GM18508 (cell line): ENCODE data around the gene WDR4.
"Not testable (repeated sequence)": the region's sequence is repeated elsewhere in the genome, so short reads cannot be mapped to it uniquely, and the experiment has no call there.

Experiments
- ATAC-seq: cut with Tn5 transposase; IDR thresholded peaks from one replicate; pipeline ENCODE4 v1.9.1; 2021; ENCODE audit warnings: moderate number of reproducible peaks; ENCODE audit not compliant: insufficient read depth, unreplicated experiment

The WDR4 gene

DNA sequence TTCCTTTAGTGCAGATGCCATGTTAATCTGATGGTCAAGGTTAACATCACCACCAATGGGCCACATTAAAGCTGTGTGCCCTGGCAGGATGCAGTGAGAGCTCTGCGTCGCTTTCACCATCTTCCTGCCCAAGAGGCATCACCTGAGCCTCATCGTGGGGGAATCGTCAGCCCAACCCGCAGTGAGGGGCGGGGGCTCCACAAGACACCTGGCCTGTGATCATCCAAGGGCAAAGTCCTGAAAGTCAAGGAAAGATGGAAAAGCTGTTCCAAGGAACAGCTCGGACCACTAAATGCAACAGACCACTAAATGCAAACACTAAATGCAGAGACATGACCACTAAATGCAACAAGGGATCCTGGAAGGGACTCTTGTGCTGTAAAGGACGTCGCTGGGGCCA is 49.9 kb downstream of the WDR4 start:
- ATAC-seq: no peak

GRCh38 chr21:42827588-42827987 is 51.8 kb downstream of the WDR4 start:
- ATAC-seq: no peak

DNA sequence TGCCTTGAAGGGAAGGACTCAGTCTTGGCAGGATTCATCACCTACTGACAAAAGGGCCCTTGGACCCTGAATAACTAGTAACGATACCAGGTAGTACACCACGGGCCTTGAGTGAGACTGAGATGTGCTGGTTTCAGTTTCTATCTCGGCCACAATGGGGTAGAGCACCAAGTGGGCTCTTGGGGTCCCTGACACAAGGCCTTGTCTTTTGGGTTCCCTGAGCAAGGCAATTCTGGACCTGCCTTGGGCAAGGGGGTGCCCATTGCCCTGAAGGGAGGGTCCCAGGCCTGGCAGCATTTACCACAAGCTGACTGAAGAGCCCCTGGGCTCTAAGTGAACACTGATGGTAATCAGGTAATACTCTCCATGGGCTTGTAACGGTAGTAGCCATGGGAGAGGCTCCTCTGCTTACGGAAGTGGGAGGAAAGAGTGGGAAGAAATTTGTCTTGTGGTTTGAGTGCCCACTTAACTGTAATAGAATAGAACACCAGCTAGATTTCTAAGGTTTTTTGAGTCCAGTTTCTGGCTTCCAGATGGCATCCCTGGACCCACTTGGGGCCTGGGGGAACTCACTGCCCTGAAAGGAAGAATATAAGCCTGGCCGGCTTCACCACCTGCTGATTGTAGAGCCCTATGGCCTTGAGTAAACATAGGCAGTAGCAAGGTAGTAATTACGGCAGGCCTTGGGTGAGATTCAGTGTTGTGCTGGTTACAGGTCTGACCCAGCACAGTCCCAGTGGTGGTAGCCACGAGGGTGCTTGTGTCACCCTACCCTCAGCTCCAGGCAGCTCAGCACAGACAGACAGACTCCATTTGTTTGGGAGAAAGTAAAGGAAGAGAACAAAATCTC is 58.5 kb downstream of the WDR4 start:
- ATAC-seq: no peak

GRCh38 chr21:42819861-42820615 is 59.3 kb downstream of the WDR4 start:
- no peak for ATAC-seq

DNA sequence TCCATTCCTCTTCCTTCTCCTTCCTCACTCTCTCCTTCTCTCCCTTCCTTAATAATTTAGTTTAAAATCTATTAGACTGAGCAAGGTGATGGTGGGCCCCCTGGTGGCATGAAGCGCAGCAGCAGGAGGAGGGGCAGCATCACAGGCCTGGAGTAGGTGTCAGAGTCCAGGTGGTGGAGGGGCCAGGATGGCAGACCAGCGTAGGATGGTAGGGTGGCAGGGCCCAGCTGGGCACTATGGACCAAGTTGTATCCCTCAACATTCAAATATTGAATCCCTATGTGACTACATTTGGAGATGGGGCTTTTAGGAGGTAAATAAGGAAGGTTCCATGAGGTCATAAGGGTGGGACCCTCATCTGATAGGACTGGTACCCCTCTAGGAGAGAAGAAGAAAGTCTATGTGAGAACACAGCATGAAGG is 61.0 kb downstream of the WDR4 start:
- ATAC-seq: no peak

- ATAC-seq: no peak
Measured at GRCh38 chr21:42815217-42815616, 64.1 kb downstream of the WDR4 start.

DNA sequence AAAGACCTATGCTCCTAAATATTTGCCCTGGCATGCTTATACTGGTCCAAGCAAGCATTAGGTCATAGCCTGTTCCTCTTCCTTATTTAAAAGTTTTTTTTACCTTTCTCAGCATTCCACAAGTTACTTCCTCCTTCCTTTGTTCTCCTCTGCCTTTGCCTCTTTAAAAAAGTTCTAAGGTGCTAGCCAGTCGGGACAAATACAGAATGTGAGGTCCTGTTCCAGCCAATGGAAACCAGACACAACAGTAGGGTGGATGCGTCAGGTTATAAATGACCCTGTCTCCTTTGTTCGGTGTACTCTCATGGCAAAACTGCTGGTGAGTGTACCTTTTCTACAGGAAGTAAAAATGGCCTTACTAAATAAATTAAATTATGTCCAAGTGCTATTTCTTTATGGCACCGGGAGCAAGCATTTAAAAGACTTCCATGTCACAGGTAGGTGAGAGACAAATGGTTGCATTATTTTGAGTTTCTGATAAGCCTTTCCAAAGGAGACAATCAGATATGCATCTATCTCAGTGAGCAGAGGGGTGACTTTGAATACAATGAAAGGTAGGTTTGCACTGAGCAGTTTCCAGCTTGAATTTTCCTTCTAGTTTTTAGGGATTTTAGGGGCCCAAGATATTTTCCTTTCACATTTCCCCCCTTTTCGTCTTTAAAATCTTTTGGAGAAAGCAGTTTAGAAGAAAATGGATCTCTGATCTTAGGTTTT is 66.7 kb downstream of the WDR4 start:
- ATAC-seq: not testable (repeated sequence)

GRCh38 chr21:42811960-42812359 is 67.4 kb downstream of the WDR4 start:
- ATAC-seq: no peak

DNA sequence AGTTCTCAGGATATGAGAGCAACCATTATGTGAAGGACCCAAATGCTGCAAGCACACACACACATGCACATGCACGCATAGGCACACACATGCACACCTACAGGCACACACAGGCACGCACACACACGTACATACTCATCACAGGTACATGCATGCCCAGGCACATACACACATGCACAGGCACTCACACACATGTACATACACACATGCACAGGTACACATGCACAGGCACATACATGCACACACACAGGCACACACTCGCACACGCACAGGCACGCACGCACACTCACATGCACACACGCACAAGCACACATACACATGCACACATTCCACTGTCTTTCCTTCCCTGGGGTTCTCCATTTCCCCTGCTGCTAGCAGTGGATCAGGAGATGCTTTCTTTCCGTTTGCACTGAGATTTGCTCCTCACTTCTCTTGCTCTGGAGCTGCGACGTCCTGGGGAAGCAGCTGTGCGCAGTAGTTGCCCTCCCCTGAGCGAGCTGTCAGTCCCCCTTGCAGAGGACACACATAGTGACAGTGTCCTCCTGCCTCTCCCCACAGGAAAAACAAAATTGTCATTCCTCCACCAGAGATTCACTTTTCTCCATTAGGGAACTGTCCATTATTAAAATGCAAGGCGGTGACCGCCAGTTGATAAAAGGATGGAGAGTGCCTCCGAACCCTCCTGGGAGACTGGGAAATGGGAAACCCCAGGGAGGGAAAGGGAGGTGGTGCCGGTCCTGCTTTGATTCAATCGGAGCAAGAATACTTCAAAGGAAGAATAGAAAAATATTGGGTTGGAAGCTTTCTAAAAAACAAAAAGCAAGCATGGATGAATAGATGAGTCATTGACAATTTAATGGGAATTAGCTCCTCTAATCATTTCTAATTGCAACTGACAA is 69.5 kb downstream of the WDR4 start:
- ATAC-seq: no peak

DNA sequence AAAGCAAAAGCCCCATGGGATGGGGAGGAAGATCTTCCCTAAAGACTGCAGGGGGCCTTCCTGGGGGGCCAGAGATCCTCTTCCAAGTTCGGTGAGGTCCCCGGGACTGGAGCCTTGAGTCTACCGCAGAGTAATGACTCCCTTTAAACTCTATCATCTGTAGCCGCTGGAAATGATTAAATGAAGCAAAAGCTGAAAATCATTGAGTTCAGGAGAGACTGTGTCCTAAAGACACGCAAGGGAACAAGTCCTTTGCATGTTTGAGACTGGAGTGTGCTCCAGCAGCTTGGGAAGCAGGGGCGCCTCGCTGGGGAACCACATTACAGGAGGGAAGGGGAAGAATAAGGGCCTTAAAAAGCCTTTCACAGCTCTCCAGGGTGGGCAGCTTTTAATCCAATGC is 70.2 kb downstream of the WDR4 start:
- ATAC-seq: no peak

- no peak for ATAC-seq
Measured at GRCh38 chr21:42807938-42808613, 71.3 kb downstream of the WDR4 start.

- ATAC-seq: not testable (repeated sequence)
Measured at GRCh38 chr21:42807293-42807895, 71.9 kb downstream of the WDR4 start.

GRCh38 chr21:42806509-42807140 is 72.7 kb downstream of the WDR4 start:
- no peak for ATAC-seq

DNA sequence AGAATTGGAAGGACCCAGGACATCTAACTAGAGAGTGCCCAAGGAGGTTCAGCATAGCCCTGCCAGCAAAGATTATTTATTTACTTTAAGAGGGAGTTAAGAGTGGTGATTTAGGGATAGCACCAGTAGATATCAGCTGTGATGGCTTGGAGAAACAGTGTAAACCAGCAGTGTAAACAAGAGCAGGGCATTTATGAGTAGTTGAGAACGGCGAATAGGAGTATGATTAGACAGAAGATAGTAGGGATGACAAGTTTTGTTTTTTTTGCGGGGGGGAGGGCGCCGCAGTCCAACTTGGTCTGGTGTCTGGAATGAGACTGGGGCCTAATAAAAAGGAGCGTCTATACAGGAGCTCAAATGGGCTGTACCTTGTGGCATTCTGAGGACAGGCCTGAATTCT is 77.7 kb downstream of the WDR4 start:
- ATAC-seq: not testable (repeated sequence)

- ATAC-seq: no peak
Measured at GRCh38 chr21:42799948-42800347, 79.4 kb downstream of the WDR4 start.

DNA sequence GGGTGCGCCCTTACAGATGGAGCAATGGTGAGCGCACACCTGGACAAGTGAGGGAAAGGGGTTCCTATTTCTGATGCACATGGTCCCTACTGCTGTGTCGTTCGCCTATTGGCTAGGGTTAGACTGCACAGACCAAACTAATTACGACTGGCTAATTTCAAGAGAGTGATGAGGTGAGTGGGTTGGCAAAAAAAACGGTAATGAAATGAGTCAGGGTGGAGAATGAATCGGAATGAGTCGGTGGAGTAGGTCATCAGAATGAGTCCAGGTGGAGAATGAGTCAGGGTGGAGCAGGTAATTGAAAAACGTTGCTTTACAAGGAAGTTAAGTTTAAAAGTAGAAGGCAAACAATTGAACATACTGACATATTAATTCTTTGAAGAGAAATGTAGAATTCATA is 79.8 kb downstream of the WDR4 start:
- no peak for ATAC-seq
